ENCODE measurements around the gene WWC2. TPM values are rescaled to one million over a fixed set of nuclear protein-coding genes. Genes with fewer than 3 reads are reported as not detected.

WWC2 gene
- total and polyA plus RNA-seq, 2 experiments from 2014 or later = 50.5 to 74.2 TPM

- TF ChIP-seq, protein P1, sequence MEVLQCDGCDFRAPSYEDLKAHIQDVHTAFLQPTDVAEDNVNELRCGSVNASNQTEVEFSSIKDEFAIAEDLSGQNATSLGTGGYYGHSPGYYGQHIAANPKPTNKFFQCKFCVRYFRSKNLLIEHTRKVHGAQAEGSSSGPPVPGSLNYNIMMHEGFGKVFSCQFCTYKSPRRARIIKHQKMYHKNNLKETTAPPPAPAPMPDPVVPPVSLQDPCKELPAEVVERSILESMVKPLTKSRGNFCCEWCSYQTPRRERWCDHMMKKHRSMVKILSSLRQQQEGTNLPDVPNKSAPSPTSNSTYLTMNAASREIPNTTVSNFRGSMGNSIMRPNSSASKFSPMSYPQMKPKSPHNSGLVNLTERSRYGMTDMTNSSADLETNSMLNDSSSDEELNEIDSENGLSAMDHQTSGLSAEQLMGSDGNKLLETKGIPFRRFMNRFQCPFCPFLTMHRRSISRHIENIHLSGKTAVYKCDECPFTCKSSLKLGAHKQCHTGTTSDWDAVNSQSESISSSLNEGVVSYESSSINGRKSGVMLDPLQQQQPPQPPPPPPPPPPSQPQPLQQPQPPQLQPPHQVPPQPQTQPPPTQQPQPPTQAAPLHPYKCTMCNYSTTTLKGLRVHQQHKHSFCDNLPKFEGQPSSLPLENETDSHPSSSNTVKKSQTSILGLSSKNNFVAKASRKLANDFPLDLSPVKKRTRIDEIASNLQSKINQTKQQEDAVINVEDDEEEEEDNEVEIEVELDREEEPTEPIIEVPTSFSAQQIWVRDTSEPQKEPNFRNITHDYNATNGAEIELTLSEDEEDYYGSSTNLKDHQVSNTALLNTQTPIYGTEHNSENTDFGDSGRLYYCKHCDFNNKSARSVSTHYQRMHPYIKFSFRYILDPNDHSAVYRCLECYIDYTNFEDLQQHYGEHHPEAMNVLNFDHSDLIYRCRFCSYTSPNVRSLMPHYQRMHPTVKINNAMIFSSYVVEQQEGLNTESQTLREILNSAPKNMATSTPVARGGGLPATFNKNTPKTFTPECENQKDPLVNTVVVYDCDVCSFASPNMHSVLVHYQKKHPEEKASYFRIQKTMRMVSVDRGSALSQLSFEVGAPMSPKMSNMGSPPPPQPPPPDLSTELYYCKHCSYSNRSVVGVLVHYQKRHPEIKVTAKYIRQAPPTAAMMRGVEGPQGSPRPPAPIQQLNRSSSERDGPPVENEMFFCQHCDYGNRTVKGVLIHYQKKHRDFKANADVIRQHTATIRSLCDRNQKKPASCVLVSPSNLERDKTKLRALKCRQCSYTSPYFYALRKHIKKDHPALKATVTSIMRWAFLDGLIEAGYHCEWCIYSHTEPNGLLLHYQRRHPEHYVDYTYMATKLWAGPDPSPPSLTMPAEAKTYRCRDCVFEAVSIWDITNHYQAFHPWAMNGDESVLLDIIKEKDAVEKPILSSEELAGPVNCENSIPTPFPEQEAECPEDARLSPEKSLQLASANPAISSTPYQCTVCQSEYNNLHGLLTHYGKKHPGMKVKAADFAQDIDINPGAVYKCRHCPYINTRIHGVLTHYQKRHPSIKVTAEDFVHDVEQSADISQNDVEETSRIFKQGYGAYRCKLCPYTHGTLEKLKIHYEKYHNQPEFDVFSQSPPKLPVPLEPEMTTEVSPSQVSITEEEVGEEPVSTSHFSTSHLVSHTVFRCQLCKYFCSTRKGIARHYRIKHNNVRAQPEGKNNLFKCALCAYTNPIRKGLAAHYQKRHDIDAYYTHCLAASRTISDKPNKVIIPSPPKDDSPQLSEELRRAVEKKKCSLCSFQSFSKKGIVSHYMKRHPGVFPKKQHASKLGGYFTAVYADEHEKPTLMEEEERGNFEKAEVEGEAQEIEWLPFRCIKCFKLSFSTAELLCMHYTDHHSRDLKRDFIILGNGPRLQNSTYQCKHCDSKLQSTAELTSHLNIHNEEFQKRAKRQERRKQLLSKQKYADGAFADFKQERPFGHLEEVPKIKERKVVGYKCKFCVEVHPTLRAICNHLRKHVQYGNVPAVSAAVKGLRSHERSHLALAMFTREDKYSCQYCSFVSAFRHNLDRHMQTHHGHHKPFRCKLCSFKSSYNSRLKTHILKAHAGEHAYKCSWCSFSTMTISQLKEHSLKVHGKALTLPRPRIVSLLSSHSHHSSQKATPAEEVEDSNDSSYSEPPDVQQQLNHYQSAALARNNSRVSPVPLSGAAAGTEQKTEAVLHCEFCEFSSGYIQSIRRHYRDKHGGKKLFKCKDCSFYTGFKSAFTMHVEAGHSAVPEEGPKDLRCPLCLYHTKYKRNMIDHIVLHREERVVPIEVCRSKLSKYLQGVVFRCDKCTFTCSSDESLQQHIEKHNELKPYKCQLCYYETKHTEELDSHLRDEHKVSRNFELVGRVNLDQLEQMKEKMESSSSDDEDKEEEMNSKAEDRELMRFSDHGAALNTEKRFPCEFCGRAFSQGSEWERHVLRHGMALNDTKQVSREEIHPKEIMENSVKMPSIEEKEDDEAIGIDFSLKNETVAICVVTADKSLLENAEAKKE (CRISPR knock-in tag; IDR thresholded peaks at IDR 0.05) = no peak
Observed at GRCh38 chr4:183304538-183304937, 205.5 kb downstream of the WWC2 start (continued).

DNA sequence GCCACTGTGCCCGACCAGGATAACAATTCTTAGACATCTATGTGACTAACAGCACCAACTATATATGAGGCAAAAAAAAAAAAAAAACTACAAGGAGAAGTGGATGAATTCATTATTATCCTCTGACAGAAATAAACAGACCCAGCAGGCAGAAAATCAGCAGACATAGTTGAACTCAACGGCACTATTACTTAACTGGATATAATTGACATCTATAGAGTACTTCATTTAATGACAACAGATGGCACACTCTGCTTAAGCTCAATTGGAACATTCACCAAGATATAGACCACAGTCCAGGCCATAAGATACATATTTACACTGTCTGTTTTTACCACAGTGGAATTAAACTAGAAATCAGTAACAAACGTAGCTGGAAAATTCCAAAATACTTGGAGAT is 207.8 kb downstream of the WWC2 start:
- Histone ChIP-seq H3K79me2 (replicated peaks; ENCODE audit: insufficient read depth) (no peaks in the 10 kb centered on the region), H3K4me2 (no peak overlapping the region), H3K27ac (ENCODE audit: low read depth) (no peak overlapping the region), H3F3A (replicated peaks; ENCODE audit: low read depth) (no peaks in the 10 kb centered on the region), H3K4me3 (no peak overlapping the region), H3K27me3 (ENCODE audit: insufficient read depth) (no peaks in the 10 kb centered on the region), H4K20me1 (replicated peaks; ENCODE audit: insufficient read depth) (no peaks in the 10 kb centered on the region; the same call in 1 of the 2 replicates), H3K36me3 (ENCODE audit: insufficient read depth) (peaks cover 2% of the 10 kb centered on the region; the same call in 1 of the 2 replicates), H3K4me1 (ENCODE audit: insufficient read depth) (no peaks in the 10 kb centered on the region), H2AFZ (no peak overlapping the region), H3K9me2 (ENCODE audit: insufficient read depth) (no peaks in the 10 kb centered on the region)
- Mint-ChIP-seq H3K27ac (no peak overlapping the region), H3K4me1 (no peaks in the 10 kb centered on the region), H3K27me3 (ENCODE audit: insufficient read depth, low read depth, poor library complexity) (peaks cover 2% of the 10 kb centered on the region), H3K9me3 (no peaks in the 10 kb centered on the region), H3K36me3 (ENCODE audit: low read depth) (peaks cover 29% of the 10 kb centered on the region), H3K4me3 (no peak overlapping the region)
- no peak for ATAC-seq
- DNase-seq (ENCODE audit: low spot score) = no peak
- TF ChIP-seq, protein P1 (CRISPR knock-in tag; IDR thresholded peaks at IDR 0.05) = no peak
- TF ChIP-seq JUNB (IDR thresholded peaks at IDR 0.05; ENCODE audit: unreplicated experiment) (no peak), ETS1 (IDR thresholded peaks at IDR 0.05) (no peak), POLR2AphosphoS5 (IDR thresholded peaks at IDR 0.05; ENCODE audit: low read depth) (no peak), CREB1 (CRISPR knock-in tag; IDR thresholded peaks at IDR 0.05; ENCODE audit: low read depth) (no peak), ZNF114 (CRISPR knock-in tag; IDR thresholded peaks at IDR 0.05) (no peak), ZNF331 (CRISPR knock-in tag; IDR thresholded peaks at IDR 0.05; ENCODE audit: low read depth) (no peak)
